CD4-positive, CD25-positive, alpha-beta regulatory T cell (primary cell): Measurements from ENCODE around the gene DCUN1D4. TPM values are rescaled to one million over a fixed set of nuclear protein-coding genes. Genes with fewer than 3 reads are reported as not detected.

Source experiments
- ATAC-seq, 2 donors: fragments of 150-1000 bp; cut with Tn5 transposase; one replicate each; pipeline ENCODE4 v1.10.0; 2021; ENCODE audit warnings: low read depth in 2 of 2, moderate number of reproducible peaks in 2 of 2, moderate library complexity in 1 of 2
- DNase-seq, 3 donors: peaks; one replicate each; pipeline versions ENCODE4 v3.0.0 to v3.0.0-alpha.2; 2012 to 2022; ENCODE audit warnings: mixed read lengths in 1 of 3
- H3K27ac ChIP-seq: one replicate; pipeline ENCODE4 v1.7.0; 2013; ENCODE audit warnings: mild to moderate bottlenecking, low read length; ENCODE audit not compliant: insufficient read depth, poor library complexity, severe bottlenecking
- H3K27me3 ChIP-seq: one replicate; pipeline ENCODE4 v1.7.0; 2013; ENCODE audit warnings: low read length; ENCODE audit not compliant: control insufficient read depth, insufficient read depth
- H3K36me3 ChIP-seq: one replicate; pipeline ENCODE4 v1.7.0; 2013; ENCODE audit warnings: mild to moderate bottlenecking, low read length, moderate library complexity; ENCODE audit not compliant: control insufficient read depth, insufficient read depth
- H3K4me1 ChIP-seq: 2 replicates; pipeline ENCODE4 v1.7.0; 2013; ENCODE audit warnings: mild to moderate bottlenecking, low read length; ENCODE audit not compliant: insufficient read depth, control insufficient read depth, poor library complexity, severe bottlenecking
- H3K4me3 ChIP-seq: one replicate; pipeline ENCODE4 v1.7.0; 2013; ENCODE audit warnings: low read depth, mild to moderate bottlenecking, low read length, moderate library complexity
- H3K9me3 ChIP-seq, 2 experiments: 1 replicate in 1 of 2; 2 replicates in 1 of 2; pipeline ENCODE4 v1.7.0; 2013; ENCODE audit warnings: low read length in 2 of 2, mild to moderate bottlenecking in 1 of 2, moderate library complexity in 1 of 2; ENCODE audit not compliant: control insufficient read depth in 2 of 2
- H3K27ac Mint-ChIP-seq, 3 donors: one replicate each; pipeline ENCODE4 v1.8.0; 2020 to 2022; ENCODE audit warnings: mild to moderate bottlenecking in 3 of 3, mixed read lengths in 3 of 3, moderate library complexity in 2 of 3
- H3K27me3 Mint-ChIP-seq: one replicate; pipeline ENCODE4 v1.8.0; 2022; ENCODE audit warnings: mild to moderate bottlenecking, mixed read lengths
- H3K36me3 Mint-ChIP-seq: one replicate; pipeline ENCODE4 v1.8.0; 2020; ENCODE audit warnings: mixed read lengths
- H3K4me1 Mint-ChIP-seq, 4 donors: one replicate each; pipeline ENCODE4 v1.8.0; 2020 to 2022; ENCODE audit warnings: mixed read lengths in 4 of 4, mild to moderate bottlenecking in 1 of 4
- H3K4me3 Mint-ChIP-seq, 4 donors: one replicate each; pipeline ENCODE4 v1.8.0; 2020 to 2022; ENCODE audit warnings: mild to moderate bottlenecking in 4 of 4, mixed read lengths in 4 of 4, moderate library complexity in 3 of 4
- H3K9me3 Mint-ChIP-seq, 7 donors: one replicate each; pipeline ENCODE4 v1.8.0; 2020 to 2022; ENCODE audit warnings: mixed read lengths in 7 of 7, mild to moderate bottlenecking in 3 of 7, moderate library complexity in 2 of 7
- polyA plus RNA-seq, 4 donors: library from polyadenylated mRNA; unstranded; fragments of 300-500 nt; fragmentation: Illumina TruSeq; gene quantifications; one replicate each; pipeline ENCODE4 v1.2.3, GENCODE V29; 2021
- total RNA-seq: library from RNA; stranded (reverse); gene quantifications from one replicate; pipeline ENCODE4 v1.2.3, GENCODE V29; 2022

The DCUN1D4 gene
- total RNA-seq (28.1 TPM), polyA plus RNA-seq (10 to 100 TPM in 3 of 4 donors, 1 to 10 TPM in 1; 9.7 to 18.5 (median 17.1) TPM)

DNA sequence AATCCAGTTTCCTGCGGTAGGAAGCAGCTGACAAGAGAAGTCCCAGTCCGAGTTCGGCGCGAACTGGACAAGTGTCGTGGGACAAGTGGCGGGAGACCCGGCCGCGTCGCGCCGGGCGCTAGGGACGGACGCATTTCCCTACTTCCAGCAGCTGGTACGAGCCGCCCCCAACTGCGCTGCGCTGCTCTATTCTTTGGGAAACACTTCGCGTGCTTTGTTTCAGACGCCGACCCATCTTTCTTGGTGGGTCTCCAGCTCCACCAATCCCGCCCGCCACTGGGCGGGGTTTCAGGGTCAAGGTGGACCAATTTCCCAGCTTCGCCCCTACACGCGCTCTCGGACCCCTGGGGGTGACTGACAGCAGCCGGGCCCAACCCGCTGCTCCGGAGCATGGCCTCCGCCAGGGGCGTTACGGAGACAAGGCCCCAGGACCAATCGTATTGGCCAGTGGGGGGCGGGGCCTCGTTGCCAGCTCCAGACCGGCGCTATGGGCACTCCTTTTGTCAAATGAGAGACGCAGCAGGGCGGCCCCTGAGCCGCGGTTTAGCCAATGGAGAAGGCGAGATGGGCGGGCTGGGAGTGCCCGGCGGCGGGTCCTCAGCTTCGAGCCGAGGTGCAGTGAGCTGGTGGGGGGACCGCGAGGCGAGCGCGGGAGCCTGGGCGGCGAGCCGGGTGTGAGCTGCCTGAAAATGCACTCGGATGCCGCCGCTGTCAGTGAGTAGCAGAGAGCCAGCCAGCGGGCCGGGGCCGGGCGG is at the start of gene DCUN1D4:
TSS of gene DCUN1D4 (plus strand) at position 600 of the 755 bp plus-strand sequence. CDS start at position 690, 90 bp downstream.
- Mint-ChIP-seq H3K9me3 (no peaks in the 10 kb centered on the region), H3K27ac (peak within 1 kb of the TSS; percentile 82 to 97 (median 96)), H3K4me1 (peaks cover 21 to 30% (median 27%) of the 10 kb centered on the region in 4 donors), H3K27me3 (peaks cover 13% of the 10 kb centered on the region), H3K36me3 (no peaks in the 10 kb centered on the region), H3K4me3 (peak within 1 kb of the TSS; percentile 94 to 100 (median 98))
- Histone ChIP-seq H3K27me3 (no peaks in the 10 kb centered on the region), H3K4me1 (peaks cover 20% of the 10 kb centered on the region), H3K27ac (peak within 1 kb of the TSS; percentile 80), H3K4me3 (peak within 1 kb of the TSS; percentile 84), H3K36me3 (no peaks in the 10 kb centered on the region), H3K9me3 (no peaks in the 10 kb centered on the region)
- peak; percentile 90 to 91 for ATAC-seq
- DNase-seq: peak; percentile 96 to 99 (median 96)

DNA sequence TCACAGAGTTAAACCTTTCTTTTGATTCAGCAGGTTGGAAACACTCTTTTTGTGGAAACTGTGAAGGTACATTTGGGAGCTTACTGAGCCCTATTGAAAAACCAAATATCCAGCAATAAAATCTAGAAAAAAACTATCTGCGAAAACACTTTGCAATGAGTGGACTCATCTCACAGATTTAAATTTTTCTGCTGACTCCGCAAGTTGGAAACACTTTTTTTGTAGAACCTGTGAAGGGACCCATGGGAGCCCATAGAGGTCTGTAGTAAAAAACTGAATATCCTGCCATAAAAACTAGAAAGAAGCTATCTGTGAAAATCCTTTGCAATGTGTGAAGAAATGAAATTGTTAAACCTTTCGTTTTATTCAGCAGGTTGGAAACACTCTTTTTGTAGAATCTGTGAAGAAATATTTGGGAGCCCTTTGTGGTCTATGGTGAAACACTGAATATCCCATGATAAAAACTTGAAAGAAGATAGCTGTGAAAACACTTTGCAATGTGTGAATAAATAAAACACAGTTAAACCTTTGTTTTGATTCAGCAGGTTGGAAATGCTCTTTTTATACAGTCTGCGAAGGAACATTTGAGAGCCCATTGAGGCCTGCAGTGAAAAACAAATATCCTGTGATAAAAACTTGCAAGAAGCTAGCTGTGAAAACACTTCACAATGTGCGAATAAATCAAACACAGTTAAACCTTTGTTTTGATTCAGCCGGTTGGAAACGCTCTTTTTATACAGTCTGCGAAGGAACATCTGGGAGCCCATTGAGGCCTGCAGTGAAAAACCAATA is 22.3 kb upstream of the DCUN1D4 start:
- Histone ChIP-seq H3K9me3 (peaks cover 0 to 7% of the 10 kb centered on the region in 2 experiments), H3K27ac (no peak overlapping the region), H3K36me3 (no peaks in the 10 kb centered on the region), H3K4me3 (no peak overlapping the region), H3K4me1 (no peaks in the 10 kb centered on the region), H3K27me3 (no peaks in the 10 kb centered on the region)
- H3K4me1 Mint-ChIP-seq: no peaks in the 10 kb centered on the region
- DNase-seq: no peak
- no peak overlapping the region for H3K27ac Mint-ChIP-seq
- H3K9me3 Mint-ChIP-seq: peaks cover 2 to 27% (median 9%) of the 10 kb centered on the region in 7 donors
- no peak overlapping the region for H3K4me3 Mint-ChIP-seq
- peaks cover 1% of the 10 kb centered on the region for H3K27me3 Mint-ChIP-seq
- no peaks in the 10 kb centered on the region for H3K36me3 Mint-ChIP-seq
- ATAC-seq: no peak

GRCh38 chr4:51825341-51825740 is 17.6 kb upstream of the DCUN1D4 start:
- Mint-ChIP-seq H3K4me1 (no peaks in the 10 kb centered on the region), H3K4me3 (no peak overlapping the region), H3K27ac (no peak overlapping the region), H3K9me3 (peaks cover 0 to 10% (median 4%) of the 10 kb centered on the region in 7 donors), H3K27me3 (peaks cover 10% of the 10 kb centered on the region), H3K36me3 (no peaks in the 10 kb centered on the region)
- Histone ChIP-seq H3K9me3 (no peaks in the 10 kb centered on the region), H3K27me3 (peaks cover 2% of the 10 kb centered on the region), H3K27ac (no peak overlapping the region), H3K36me3 (no peaks in the 10 kb centered on the region), H3K4me1 (no peaks in the 10 kb centered on the region), H3K4me3 (no peak overlapping the region)
- DNase-seq (no peak), ATAC-seq (no peak)

DNA sequence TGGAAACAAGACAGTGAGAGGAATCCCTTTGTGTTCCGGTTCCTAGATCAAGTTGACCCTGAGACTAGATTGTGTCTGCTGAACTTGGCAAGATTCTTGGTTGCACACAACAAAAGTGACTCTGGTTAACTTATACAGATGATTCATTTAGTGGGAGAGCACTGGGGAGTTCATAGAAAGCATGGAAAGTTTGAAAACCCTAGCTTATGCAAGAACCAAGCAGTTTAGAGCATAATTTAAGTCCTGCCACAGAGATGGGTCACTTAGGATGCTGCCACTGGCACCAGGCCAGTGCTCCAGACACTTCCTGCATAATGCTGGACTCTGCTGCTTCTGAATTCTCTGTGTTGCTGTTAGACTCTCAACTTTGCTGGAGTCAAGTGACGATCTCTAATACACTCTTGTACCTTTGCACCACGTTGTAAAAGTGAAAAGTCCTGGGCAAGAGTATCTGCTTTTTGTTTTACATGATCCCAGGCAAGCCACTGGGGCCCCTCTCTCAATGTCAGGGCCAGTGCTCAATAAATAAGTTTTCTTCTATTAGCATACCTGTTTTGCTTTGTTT is 12.7 kb upstream of the DCUN1D4 start:
- Histone ChIP-seq H3K36me3 (no peaks in the 10 kb centered on the region), H3K9me3 (no peaks in the 10 kb centered on the region), H3K27me3 (peaks cover 2% of the 10 kb centered on the region), H3K4me1 (no peaks in the 10 kb centered on the region), H3K4me3 (no peak overlapping the region), H3K27ac (no peak overlapping the region)
- H3K36me3 Mint-ChIP-seq: no peaks in the 10 kb centered on the region
- H3K4me3 Mint-ChIP-seq: no peak overlapping the region
- DNase-seq (no peak), ATAC-seq (no peak)
- H3K4me1 Mint-ChIP-seq: no peaks in the 10 kb centered on the region
- no peak overlapping the region for H3K27ac Mint-ChIP-seq
- peaks cover 0 to 2% (median 0%) of the 10 kb centered on the region in 7 donors for H3K9me3 Mint-ChIP-seq
- H3K27me3 Mint-ChIP-seq: peaks cover 19% of the 10 kb centered on the region

- Mint-ChIP-seq H3K27me3 (peaks cover 14% of the 10 kb centered on the region), H3K27ac (peak overlapping the region in 1 of 3 donors; percentile 2), H3K36me3 (no peaks in the 10 kb centered on the region), H3K4me1 (no peaks in the 10 kb centered on the region), H3K4me3 (no peak overlapping the region), H3K9me3 (peaks cover 0 to 2% (median 0%) of the 10 kb centered on the region in 7 donors)
- no peak overlapping the region for H3K27ac ChIP-seq
- no peaks in the 10 kb centered on the region for H3K4me1 ChIP-seq
- no peaks in the 10 kb centered on the region for H3K9me3 ChIP-seq
- no peak overlapping the region for H3K4me3 ChIP-seq
- DNase-seq (peak; percentile 39 to 61 (median 55)), ATAC-seq (peak; percentile 45 to 63)
- peaks cover 2% of the 10 kb centered on the region for H3K27me3 ChIP-seq
- no peaks in the 10 kb centered on the region for H3K36me3 ChIP-seq
These were observed 11.8 kb upstream of the DCUN1D4 start for GRCh38 chr4:51831133-51831532.

DNA sequence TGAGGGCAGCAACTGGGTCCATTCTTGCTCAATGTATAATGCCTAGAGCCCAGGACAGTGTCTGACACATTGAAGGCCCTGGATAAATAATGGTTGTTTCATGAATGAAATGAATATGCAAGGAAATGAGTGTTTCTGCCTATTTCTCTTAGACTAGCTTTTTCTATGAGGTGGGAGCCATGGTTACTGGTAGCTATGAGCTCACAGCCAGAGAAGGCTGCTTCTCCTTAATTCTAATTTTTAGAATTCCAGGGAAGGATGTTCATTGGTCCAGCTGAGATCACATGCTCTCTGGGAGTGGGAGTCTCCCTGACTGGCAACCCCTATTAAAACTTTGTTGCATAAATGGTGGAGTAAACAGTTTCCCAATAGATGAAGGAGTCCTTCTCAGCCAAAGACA is 9.7 kb upstream of the DCUN1D4 start:
- no peak overlapping the region for H3K27ac Mint-ChIP-seq
- DNase-seq (no peak), ATAC-seq (no peak)
- H3K4me1 Mint-ChIP-seq: no peaks in the 10 kb centered on the region
- Histone ChIP-seq H3K4me1 (no peaks in the 10 kb centered on the region), H3K27me3 (peaks cover 2% of the 10 kb centered on the region), H3K36me3 (no peaks in the 10 kb centered on the region), H3K4me3 (no peak overlapping the region), H3K27ac (no peak overlapping the region), H3K9me3 (no peaks in the 10 kb centered on the region)
- no peaks in the 10 kb centered on the region for H3K36me3 Mint-ChIP-seq
- peaks cover 14% of the 10 kb centered on the region for H3K27me3 Mint-ChIP-seq
- H3K4me3 Mint-ChIP-seq: no peak overlapping the region
- H3K9me3 Mint-ChIP-seq: no peaks in the 10 kb centered on the region

GRCh38 chr4:51835079-51835478 is 7.9 kb upstream of the DCUN1D4 start:
- DNase-seq: no peak
- peaks cover 15% of the 10 kb centered on the region for H3K27me3 Mint-ChIP-seq
- no peaks in the 10 kb centered on the region for H3K36me3 Mint-ChIP-seq
- Histone ChIP-seq H3K4me1 (no peaks in the 10 kb centered on the region), H3K4me3 (no peak overlapping the region), H3K27ac (no peak overlapping the region), H3K27me3 (peaks cover 2% of the 10 kb centered on the region), H3K36me3 (no peaks in the 10 kb centered on the region), H3K9me3 (no peaks in the 10 kb centered on the region)
- H3K9me3 Mint-ChIP-seq: no peaks in the 10 kb centered on the region
- no peak overlapping the region for H3K4me3 Mint-ChIP-seq
- peak overlapping the region in 1 of 3 donors; percentile 1 for H3K27ac Mint-ChIP-seq
- ATAC-seq: no peak
- H3K4me1 Mint-ChIP-seq: no peaks in the 10 kb centered on the region
